GM12878 (cell line): Measurements from ENCODE around the gene USH2A. TPM values are rescaled to one million over a fixed set of nuclear protein-coding genes. Genes with fewer than 3 reads are reported as not detected.

Experiments used
- ATAC-seq: fragments of 200-7000 bp; cut with Tn5 transposase; 3 replicates; pipeline ENCODE4 v1.9.1; 2020; ENCODE audit warnings: mild to moderate bottlenecking, moderate library complexity
- BruUV-seq: library from RNA; stranded (reverse); fragments of 400-500 nt; replicated peaks from 2 replicates; lab custom pipeline; 2021; lab: Mats Ljungman, UMichigan
- CTCF ChIA-PET: fragments of 300-600 bp; sonication (Branson Sonifier 250); formaldehyde crosslinking; extraction: SDS; loops from one replicate; lab custom pipeline; 2021; ENCODE audit warnings: inconsistent platforms; lab: Yijun Ruan, JAX
- POLR2A ChIA-PET: fragments of 350-600 bp; formaldehyde crosslinking; extraction: SDS; loops from one replicate; lab custom pipeline; 2021; ENCODE audit warnings: inconsistent platforms; lab: Charles Lee
- RAD21 ChIA-PET: fragments of 300-600 bp; sonication (Branson Sonifier 250); formaldehyde crosslinking; loops from one replicate; lab custom pipeline; 2023; ENCODE audit warnings: antibody characterized with exemption; ENCODE audit not compliant: unreplicated experiment; lab: Charles Lee
- SMC1A ChIA-PET: fragments of 300-600 bp; sonication (Branson Sonifier 250); formaldehyde crosslinking; loops from one replicate; lab custom pipeline; 2023; ENCODE audit not compliant: unreplicated experiment, uncharacterized antibody; lab: Charles Lee
- DNase-seq: peaks from one replicate; pipeline ENCODE4 v3.0.0-alpha.2; 2011; ENCODE audit warnings: low read depth, low spot score
- FAIRE-seq: peaks from 3 replicates; lab custom pipeline; 2011; peaks lifted over from hg19 to GRCh38; lab: Jason Lieb, UNC
- H2AFZ ChIP-seq: 2 replicates; pipeline ENCODE4 v1.6.0; 2011; ENCODE audit warnings: low read depth, low read length, control low read depth; ENCODE audit not compliant: control insufficient read depth
- H3K27ac ChIP-seq: 2 replicates; pipeline ENCODE4 v1.5.1; 2011; ENCODE audit warnings: control low read depth; ENCODE audit not compliant: control insufficient read depth, insufficient read depth
- H3K27me3 ChIP-seq, 2 experiments: replicated peaks in 1 of 2; 2 replicates each; pipeline versions ENCODE4 v1.6.0 to v1.6.1; 2011; ENCODE audit warnings: low read length in 1 of 2; ENCODE audit not compliant: control insufficient read depth in 2 of 2, insufficient read depth in 2 of 2
- H3K36me3 ChIP-seq, 2 experiments: 2 replicates each; pipeline ENCODE4 v1.5.1; 2011; ENCODE audit warnings: low read length in 1 of 2; ENCODE audit not compliant: control insufficient read depth in 2 of 2, insufficient read depth in 2 of 2
- H3K4me1 ChIP-seq: 2 replicates; pipeline ENCODE4 v1.6.1; 2011; ENCODE audit warnings: mild to moderate bottlenecking, low read length, moderate library complexity, mixed read lengths; ENCODE audit not compliant: control insufficient read depth, insufficient read depth
- H3K4me2 ChIP-seq: 2 replicates; pipeline ENCODE4 v1.6.0; 2011; ENCODE audit warnings: control low read depth; ENCODE audit not compliant: control insufficient read depth, insufficient read depth
- H3K4me3 ChIP-seq: fragments of 200-600 bp; sonication (generic); 2 replicates; pipeline ENCODE4 v1.5.1; 2016
- H3K79me2 ChIP-seq: 2 replicates; pipeline ENCODE4 v1.6.0; 2011; ENCODE audit warnings: low read length; ENCODE audit not compliant: control insufficient read depth, insufficient read depth
- H3K9ac ChIP-seq: 2 replicates; pipeline ENCODE4 v1.8.0; 2011; ENCODE audit warnings: low read length, control low read depth, mixed read lengths; ENCODE audit not compliant: control insufficient read depth, insufficient read depth
- H3K9me3 ChIP-seq: replicated peaks from 3 replicates; pipeline ENCODE4 v1.5.1; 2011; ENCODE audit warnings: mild to moderate bottlenecking, low read length; ENCODE audit not compliant: control insufficient read depth, insufficient read depth
- H4K20me1 ChIP-seq: 2 replicates; pipeline ENCODE4 v1.6.0; 2011; ENCODE audit not compliant: control insufficient read depth, insufficient read depth
- ATF2 ChIP-seq: IDR thresholded peaks from 2 replicates; pipeline ENCODE4 v1.6.1; 2012; ENCODE audit warnings: low read length, inconsistent platforms
- BRCA1 ChIP-seq: IDR thresholded peaks from 2 replicates; pipeline ENCODE4 v1.6.1; 2011; ENCODE audit warnings: low read depth, low read length, improper control_type of control experiment
- CEBPZ ChIP-seq: fragments of 150-350 bp; IDR thresholded peaks from 2 replicates; pipeline ENCODE4 v1.6.1; 2016; ENCODE audit warnings: low read depth, low read length
- ESRRA ChIP-seq: IDR thresholded peaks from 2 replicates; pipeline ENCODE4 v1.6.1; 2012; ENCODE audit warnings: mild to moderate bottlenecking, low read length, improper control_type of control experiment
- GABPA ChIP-seq: IDR thresholded peaks from 2 replicates; pipeline ENCODE4 v1.6.1; 2014; ENCODE audit warnings: antibody characterized with exemption, low read depth, mild to moderate bottlenecking, inconsistent platforms
- KDM1A ChIP-seq: fragments of 200-600 bp; sonication (generic); IDR thresholded peaks from 2 replicates; pipeline ENCODE4 v1.6.1; 2016; ENCODE audit warnings: borderline replicate concordance
- POLR2AphosphoS5 ChIP-seq: IDR thresholded peaks from 2 replicates; pipeline ENCODE4 v1.6.1; 2011; ENCODE audit warnings: mild to moderate bottlenecking, low read length, inconsistent platforms
- ZNF384 ChIP-seq: IDR thresholded peaks from 2 replicates; pipeline ENCODE4 v1.6.1; 2012; ENCODE audit warnings: low read depth, mild to moderate bottlenecking, low read length, improper control_type of control experiment, borderline replicate concordance
- ZZZ3 ChIP-seq: IDR thresholded peaks from 2 replicates; pipeline ENCODE4 v1.6.1; 2011; ENCODE audit warnings: low read depth; ENCODE audit not compliant: control insufficient read depth, insufficient read length
- WGBS: methylation state at CpG from one replicate; pipeline ENCODE4 v1.1.6; 2016; ENCODE audit warnings: low lambda C conversion rate; ENCODE audit not compliant: insufficient replicate concordance, insufficient coverage; ENCODE audit errors: missing lambda C conversion rate; 5-methylcytosine and 5-hydroxymethylcytosine counted together
- in situ Hi-C: fragments of 300-500 bp; cut with MboI; formaldehyde crosslinking; loops from 9 replicates; pipeline ENCODE4 v1.14.3; 2018; ENCODE audit warnings: mixed read lengths
- intact Hi-C: fragments of 100-400 bp; cut with micrococcal nuclease; formaldehyde crosslinking; loops from one replicate; pipeline ENCODE4 v1.14.2; 2022; ENCODE audit not compliant: unreplicated experiment
- polyA plus RNA-seq, 11 experiments: library from polyadenylated mRNA; depleted of rRNA in 4 of 11; unstranded in 6 of 11; stranded (reverse) in 5 of 11; fragments of >200 nt; fragmentation: Nextera tagmentation in 4 of 11; fragmentation: Illumina TruSeq in 1 of 11; extraction: Ambion mirVana in 4 of 11; extraction: Trizol in 1 of 11; gene quantifications; 1 replicate in 1 of 11; 2 replicates in 10 of 11; pipeline versions ENCODE4 v1.2.1 to v1.2.3, GENCODE V29; 2011 to 2016; ENCODE audit warnings: inconsistent platforms in 2 of 11, missing spikeins in 2 of 11, low read depth in 1 of 11
- total RNA-seq, 4 experiments: library from RNA; depleted of rRNA in 3 of 4; stranded (reverse); fragments of >200 nt in 3 of 4; fragmentation: Illumina TruSeq in 1 of 4; extraction: Trizol in 1 of 4; gene quantifications; 2 replicates each; pipeline versions ENCODE4 v1.2.1 to v1.2.3, GENCODE V29; 2013 to 2021

USH2A gene
- total and polyA plus RNA-seq, 10 of the 15 experiments (the other 5 are each of a cell fraction or from before 2014, with no cell fraction given) = under 0.01 to 0.20 (median 0.01) TPM; not detected in 2

DNA sequence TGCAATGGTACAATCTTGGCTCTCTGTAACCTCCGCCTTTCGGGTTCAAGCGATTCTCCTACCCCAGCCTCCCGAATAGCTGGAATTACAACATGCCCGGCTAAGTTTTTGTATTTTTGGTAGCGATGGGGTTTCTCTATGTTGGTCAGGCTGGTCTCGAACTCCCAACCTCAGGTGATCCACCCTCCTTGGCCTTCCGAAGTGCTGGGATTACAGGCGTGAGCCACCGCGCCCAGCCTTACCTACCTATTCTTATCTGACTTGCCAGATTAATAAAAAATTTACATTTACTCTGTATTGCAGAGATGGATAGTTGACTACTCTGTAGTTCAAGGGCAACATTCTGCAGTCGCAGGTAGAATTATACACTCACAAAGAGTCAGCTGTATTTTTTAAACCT, 496.6 kb downstream of the USH2A start:
- no peaks in the 10 kb centered on the region for H3K36me3 ChIP-seq
- ATAC-seq (no peak), DNase-seq (no peak), FAIRE-seq (no peak)
- SMC1A ChIA-PET = no interaction called here
- H3K4me3 ChIP-seq = no peak overlapping the region
- no peak overlapping the region for H3K9ac ChIP-seq
- intact Hi-C loops (no loop called here), in situ Hi-C loops (no loop called here)
- no peak overlapping the region for H2AFZ ChIP-seq
- no peaks in the 10 kb centered on the region for H4K20me1 ChIP-seq
- no peaks in the 10 kb centered on the region for H3K79me2 ChIP-seq
- H3K9me3 ChIP-seq = no peaks in the 10 kb centered on the region
- H3K27ac ChIP-seq = no peak overlapping the region
- no peaks in the 10 kb centered on the region for H3K4me1 ChIP-seq
- POLR2A ChIA-PET = no interaction called here
- WGBS = 58% methylated on average over 12 of the region's 12 CpGs
- BruUV-seq = no TSS peak
- H3K27me3 ChIP-seq = no peaks in the 10 kb centered on the region
- H3K4me2 ChIP-seq = no peak overlapping the region
- RAD21 ChIA-PET = interaction anchor here (0.7 kb wide), 1 partner anchor 59 kb away, joined by 3 read pairs; no protein-coding TSS in a partner anchor
- CTCF ChIA-PET = interaction anchor here (0.6 kb wide), 1 partner anchor 17 kb away, joined by 3 read pairs; no protein-coding TSS in a partner anchor
- TF ChIP-seq ATF2 (no peak), ZNF384 (no peak), GABPA (no peak), BRCA1 (no peak), ESRRA (no peak), ZZZ3 (no peak), KDM1A (no peak), POLR2AphosphoS5 (no peak), CEBPZ (no peak)
